T follicular helper cell (primary cell): Measurements from ENCODE around the gene PIK3IP1.

ENCODE experiments used
- DNase-seq: peaks from one replicate; pipeline ENCODE4 v3.0.0-alpha.2; 2020; ENCODE audit warnings: low read depth

The PIK3IP1 gene

DNA sequence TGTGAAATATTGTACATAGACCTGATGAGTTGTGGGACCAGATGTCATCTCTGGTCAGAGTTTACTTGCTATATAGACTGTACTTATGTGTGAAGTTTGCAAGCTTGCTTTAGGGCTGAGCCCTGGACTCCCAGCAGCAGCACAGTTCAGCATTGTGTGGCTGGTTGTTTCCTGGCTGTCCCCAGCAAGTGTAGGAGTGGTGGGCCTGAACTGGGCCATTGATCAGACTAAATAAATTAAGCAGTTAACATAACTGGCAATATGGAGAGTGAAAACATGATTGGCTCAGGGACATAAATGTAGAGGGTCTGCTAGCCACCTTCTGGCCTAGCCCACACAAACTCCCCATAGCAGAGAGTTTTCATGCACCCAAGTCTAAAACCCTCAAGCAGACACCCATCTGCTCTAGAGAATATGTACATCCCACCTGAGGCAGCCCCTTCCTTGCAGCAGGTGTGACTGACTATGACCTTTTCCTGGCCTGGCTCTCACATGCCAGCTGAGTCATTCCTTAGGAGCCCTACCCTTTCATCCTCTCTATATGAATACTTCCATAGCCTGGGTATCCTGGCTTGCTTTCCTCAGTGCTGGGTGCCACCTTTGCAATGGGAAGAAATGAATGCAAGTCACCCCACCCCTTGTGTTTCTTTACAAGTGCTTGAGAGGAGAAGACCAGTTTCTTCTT, 12.3 kb downstream of the PIK3IP1 start:
- no peak for DNase-seq

DNA sequence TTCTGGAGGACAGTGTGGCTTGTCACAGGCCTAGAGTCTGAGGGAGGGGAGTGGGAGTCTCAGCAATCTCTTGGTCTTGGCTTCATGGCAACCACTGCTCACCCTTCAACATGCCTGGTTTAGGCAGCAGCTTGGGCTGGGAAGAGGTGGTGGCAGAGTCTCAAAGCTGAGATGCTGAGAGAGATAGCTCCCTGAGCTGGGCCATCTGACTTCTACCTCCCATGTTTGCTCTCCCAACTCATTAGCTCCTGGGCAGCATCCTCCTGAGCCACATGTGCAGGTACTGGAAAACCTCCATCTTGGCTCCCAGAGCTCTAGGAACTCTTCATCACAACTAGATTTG, 13.0 kb downstream of the PIK3IP1 start:
- no peak for DNase-seq

DNA sequence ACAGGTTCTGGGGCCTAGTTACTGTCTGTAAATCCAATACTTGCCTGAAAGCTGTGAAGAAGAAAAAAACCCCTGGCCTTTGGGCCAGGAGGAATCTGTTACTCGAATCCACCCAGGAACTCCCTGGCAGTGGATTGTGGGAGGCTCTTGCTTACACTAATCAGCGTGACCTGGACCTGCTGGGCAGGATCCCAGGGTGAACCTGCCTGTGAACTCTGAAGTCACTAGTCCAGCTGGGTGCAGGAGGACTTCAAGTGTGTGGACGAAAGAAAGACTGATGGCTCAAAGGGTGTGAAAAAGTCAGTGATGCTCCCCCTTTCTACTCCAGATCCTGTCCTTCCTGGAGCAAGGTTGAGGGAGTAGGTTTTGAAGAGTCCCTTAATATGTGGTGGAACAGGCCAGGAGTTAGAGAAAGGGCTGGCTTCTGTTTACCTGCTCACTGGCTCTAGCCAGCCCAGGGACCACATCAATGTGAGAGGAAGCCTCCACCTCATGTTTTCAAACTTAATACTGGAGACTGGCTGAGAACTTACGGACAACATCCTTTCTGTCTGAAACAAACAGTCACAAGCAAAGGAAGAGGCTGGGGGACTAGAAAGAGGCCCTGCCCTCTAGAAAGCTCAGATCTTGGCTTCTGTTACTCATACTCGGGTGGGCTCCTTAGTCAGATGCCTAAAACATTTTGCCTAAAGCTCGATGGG, 13.5 kb downstream of the PIK3IP1 start:
- peak; percentile 34 for DNase-seq

DNA sequence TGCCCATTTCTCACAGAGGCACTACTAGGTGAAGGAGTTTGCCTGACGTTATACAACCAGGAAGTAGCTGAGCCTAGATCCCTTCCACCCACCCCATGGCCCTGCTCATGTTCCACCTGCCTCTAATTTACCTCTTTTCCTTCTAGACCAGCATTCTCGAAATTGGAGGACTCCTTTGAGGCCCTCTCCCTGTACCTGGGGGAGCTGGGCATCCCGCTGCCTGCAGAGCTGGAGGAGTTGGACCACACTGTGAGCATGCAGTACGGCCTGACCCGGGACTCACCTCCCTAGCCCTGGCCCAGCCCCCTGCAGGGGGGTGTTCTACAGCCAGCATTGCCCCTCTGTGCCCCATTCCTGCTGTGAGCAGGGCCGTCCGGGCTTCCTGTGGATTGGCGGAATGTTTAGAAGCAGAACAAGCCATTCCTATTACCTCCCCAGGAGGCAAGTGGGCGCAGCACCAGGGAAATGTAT, 14.1 kb downstream of the PIK3IP1 start:
- DNase-seq: no peak

DNA sequence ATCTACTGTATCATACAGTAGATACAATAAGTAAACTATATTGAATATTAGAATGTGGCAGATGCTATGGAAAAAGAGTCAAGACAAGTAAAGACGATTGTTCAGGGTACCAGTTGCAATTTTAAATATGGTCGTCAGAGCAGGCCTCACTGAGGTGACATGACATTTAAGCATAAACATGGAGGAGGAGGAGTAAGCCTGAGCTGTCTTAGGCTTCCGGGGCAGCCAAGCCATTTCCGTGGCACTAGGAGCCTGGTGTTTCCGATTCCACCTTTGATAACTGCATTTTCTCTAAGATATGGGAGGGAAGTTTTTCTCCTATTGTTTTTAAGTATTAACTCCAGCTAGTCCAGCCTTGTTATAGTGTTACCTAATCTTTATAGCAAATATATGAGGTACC, 14.5 kb downstream of the PIK3IP1 start:
- DNase-seq: no peak

DNA sequence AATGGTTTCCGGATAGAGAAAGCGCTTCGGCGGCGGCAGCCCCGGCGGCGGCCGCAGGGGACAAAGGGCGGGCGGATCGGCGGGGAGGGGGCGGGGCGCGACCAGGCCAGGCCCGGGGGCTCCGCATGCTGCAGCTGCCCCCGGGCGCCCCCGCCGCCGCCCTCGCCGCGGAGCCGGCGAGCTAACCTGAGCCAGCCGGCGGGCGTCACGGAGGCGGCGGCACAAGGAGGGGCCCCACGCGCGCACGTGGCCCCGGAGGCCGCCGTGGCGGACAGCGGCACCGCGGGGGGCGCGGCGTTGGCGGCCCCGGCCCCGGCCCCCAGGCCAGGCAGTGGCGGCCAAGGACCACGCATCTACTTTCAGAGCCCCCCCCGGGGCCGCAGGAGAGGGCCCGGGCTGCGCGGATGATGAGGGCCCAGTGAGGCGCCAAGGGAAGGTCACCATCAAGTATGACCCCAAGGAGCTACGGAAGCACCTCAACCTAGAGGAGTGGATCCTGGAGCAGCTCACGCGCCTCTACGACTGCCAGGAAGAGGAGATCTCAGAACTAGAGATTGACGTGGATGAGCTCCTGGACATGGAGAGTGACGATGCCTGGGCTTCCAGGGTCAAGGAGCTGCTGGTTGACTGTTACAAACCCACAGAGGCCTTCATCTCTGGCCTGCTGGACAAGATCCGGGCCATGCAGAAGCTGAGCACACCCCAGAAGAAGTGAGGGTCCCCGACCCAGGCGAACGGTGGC, 15.7 kb downstream of the PIK3IP1 start:
- DNase-seq: no peak

DNA sequence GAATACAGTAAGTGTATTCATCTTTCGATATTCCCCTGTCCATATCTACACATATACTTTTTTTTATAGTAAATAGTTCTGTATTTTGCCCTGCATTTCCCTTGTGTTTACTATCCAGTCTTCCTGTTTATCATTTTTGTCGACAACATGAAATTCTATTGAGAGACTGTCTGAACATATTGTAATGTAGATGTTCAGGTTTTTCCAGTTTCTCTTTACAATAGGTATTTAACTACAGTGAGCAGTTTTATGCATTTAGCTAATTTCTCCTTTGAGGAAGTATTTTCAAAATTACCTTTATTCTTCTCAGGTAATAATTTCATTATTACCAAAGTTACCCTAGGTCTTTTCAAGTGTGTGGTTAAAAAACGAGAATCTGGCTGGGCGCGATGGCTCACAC, 16.7 kb downstream of the PIK3IP1 start:
- no peak for DNase-seq

DNA sequence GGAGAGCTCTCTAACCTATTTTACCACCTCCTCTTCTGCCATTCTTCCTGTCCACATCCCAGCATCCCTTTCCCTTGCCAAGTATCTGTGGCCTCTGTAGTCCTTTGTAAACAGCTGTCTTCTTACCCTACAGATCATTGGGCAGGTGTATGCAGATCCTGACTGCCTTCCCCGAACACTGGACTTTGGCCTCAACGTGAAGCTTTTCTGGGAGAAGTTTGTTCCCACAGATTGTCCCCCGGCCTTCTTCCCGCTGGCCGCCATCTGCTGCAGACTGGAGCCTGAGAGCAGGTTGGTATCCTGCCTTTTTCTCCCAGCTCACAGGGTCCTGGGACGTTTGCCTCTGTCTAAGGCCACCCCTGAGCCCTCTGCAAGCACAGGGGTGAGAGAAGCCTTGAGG, 17.3 kb downstream of the PIK3IP1 start:
- DNase-seq: no peak

DNA sequence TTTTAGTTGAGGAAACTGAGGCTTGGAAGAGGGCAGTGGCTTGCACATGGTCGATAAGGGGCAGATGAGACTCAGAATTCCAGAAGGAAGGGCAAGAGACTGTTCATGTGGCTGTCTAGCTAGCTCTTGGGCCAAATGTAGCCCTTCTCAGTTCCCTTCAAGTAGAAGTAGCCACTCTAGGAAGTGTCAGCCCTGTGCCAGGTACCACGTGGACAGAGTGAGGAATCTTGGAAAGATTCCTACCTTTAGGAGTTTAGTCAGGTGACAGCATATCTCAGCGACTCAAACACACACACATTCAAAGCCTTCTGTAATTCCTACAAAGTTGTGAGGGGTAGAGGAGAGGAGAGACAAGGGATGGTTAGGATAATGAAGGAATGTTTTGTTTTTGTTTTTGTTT, 18.3 kb downstream of the PIK3IP1 start:
- no peak for DNase-seq

DNA sequence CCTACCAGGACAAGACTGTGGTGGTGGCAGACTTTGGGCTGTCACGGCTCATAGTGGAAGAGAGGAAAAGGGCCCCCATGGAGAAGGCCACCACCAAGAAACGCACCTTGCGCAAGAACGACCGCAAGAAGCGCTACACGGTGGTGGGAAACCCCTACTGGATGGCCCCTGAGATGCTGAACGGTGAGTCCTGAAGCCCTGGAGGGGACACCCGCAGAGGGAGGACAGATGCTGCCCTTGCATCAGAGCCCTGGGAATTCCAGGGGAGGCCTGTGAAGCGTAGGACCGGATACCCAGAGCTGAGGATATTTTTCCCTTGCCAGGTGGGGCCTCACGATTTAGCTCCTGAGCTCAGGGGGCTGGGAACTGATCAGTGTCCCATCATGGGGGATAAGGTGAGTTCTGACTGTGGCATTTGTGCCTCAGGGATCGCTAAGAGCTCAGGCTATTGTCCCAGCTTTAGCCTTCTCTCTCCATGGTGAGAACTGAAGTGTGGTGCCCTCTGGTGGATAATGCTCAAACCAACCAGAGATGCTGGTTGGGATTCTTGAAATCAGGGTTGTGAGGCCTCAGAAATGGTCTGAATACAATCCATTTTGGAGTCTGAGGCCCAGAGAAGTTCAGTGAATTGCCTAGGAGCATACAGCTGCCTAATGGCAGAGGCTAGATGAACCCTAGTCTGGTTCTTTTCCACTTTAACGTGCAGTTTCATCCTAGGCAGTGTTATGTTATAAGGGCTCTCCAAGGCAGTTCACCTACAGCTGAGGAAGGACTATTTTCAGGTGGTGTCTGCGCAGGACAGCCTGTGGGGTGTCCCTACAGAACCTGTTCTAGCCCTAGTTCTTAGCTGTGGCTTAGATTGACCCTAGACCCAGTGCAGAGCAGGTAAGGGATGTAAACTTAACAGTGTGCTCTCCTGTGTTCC, 19.5 kb downstream of the PIK3IP1 start:
- DNase-seq: peak; percentile 37

DNA sequence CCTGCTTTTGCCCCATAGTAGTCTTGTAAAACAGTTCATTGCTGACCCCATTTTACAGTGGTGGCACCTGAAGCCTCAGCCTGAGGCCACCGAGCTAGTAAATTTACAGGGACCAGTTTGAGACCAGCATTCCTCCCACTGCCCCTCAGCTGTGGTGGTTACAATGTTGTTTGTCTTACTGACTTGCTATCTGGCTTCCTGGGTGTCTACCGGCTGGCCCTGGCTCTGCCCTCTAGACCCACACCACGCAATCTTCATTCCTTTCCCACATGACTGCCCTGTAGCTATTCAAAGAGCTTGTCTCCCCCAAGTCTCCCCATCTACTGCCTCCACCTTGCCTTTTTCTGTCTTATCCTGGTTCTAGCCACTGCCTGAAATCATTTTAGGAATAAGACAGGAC, 20.8 kb downstream of the PIK3IP1 start:
- no peak for DNase-seq

DNA sequence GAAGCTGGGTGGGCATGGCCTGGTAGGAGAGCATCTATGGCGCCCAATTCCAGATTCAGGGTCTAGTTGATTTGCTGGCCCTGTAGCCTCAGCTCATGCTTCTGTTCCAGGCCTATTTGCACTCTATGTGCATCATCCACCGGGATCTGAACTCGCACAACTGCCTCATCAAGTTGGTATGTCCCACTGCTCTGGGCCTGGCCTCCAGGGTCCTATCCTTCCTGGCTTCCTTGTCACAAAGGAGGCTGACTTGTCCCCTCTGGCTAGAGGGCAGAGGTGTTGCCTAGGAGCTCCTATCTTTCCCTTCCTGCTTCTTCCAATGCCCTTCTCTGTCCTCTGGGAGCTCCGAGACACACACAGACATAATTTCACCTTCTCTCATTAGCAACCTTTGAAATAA, 21.3 kb downstream of the PIK3IP1 start:
- DNase-seq: no peak

DNA sequence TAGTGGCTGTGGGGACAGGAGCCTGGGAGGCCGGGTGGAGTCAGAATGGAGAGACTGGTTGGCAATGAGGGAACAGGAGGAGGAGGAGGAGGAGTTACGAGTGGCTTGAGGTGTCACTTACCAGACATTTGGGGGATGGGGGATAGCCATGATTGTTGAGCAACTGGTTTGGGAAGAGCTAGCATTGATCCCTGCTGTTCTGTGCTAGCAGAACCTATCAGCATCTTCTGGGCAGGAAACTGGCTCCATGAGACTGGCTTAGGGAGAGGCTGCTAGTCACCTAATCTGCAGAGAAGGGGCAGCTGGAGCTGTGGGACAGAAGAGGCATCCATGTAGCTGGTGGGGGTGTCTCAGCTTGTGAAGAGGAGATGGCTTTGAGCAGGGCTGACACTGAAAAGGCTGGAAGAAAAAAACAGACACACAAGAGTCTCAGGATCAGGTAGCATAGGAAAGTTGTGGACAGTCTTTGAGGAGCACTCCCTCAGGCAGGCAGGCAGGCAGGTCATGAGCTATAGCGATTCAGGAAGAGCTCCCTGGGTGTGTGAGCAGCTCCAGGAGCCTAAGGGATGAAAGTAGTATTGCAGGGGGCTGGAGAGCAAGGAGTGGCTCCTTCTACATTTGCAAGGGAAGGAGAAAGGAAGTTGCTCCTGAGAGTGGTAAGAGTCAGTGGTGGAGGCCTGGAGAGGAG, 22.3 kb downstream of the PIK3IP1 start:
- no peak for DNase-seq

DNA sequence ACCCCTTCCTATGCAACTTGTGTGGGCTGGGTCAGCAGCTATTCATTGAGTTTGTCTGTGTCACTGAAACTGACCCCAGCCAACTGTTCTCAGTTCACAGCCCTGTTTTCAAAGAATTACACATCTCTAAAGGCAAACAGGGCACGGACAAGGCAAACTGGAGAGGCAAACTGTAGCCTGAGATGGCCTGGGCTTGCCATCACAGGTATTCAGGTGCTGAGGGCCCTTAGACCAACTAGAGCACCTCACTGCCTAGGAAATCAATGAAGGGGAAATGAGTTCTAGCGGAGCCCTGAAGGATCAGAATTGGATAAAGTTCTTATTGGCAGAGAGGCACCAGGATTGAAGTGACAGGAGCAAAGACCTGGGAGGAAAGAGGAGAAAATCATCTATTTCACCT, 24.0 kb downstream of the PIK3IP1 start:
- no peak for DNase-seq

DNA sequence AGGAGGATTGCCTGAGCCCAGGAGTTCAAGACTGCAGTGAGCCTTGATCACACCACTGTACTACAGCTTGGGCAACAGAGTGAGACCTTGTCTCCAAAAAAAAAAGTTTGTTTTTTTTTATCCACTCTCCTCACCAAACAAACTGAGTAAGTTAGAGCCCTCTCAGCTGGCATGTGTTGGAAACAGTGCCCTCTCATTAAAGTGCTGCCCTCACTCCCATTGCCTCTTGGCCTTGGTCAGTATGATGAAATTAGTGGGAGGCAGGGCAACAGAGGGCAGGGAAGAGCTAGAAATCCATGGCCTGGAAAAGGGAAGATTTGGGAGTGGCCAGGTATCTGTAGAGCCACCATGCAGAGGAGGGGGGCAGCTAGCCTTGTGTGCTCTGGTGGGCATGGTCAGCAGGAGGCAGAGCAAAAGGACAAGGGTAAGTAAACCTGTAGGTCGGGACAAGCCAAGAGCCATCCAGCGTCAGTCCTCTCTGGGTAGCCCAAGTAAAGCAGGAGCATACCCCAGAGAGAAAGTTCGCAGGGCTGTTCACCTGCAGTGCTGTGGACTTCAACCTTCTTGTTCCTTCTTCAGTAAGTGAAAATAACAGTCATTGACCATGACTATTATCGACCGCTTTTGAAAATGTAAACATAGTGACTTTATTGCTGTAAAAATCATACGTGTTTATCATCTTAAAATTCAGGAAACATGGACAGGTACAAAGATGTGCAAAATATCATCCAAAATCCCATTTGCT, 28.2 kb downstream of the PIK3IP1 start:
- DNase-seq: no peak

DNA sequence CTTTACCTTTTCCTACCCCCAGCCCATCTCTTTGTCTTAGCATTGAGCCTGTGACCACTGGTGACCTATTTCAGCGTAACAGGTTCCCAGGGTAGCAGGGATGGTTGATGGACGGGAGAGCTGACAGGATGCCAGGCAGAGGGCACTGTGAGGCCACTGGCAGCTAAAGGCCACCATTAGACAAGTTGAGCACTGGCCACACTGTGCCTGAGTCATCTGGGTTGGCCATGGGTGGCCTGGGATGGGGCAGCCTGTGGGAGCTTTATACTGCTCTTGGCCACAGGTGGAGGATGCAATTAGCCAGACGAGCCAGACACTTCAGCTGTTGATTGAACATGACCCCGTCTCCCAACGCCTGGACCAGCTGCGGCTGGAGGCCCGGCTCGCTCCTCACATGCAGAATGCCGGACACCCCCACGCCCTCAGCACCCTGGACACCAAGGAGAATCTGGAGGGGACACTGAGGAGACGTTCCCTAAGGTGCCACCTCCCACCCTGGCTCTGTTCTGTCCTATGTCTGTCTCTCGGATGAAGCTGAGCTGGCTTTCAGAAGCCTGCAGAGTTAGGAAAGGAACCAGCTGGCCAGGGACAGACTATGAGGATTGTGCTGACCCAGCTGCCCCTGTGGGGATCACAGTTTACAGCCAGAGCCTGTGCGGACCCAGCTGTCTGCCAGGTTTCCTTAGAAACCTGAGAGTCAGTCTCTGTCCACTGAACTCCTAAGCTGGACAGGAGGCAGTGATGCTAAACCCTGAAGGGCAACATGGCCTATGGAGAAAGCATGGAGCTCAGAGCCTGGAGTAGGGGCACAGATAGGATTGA, 29.8 kb downstream of the PIK3IP1 start:
- no peak for DNase-seq

DNA sequence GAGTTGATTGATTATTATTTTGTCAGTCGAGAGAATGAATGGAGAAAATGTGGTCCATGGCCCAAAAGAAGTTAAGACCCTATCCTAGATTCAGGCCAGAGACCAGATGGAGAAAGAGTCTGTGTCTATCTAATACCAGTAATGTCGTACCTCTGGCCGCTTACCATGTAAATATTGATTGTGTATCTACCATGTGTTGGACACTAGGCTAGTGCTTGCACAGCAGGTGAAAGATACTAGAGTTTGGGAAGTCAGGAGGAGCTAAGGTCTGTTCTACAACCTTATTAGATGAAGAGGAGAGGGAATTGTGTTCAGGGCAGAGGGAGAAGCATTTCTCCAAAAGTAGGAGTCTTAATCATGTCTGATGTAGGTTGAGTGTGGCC, 31.8 kb downstream of the PIK3IP1 start:
- DNase-seq: no peak

DNA sequence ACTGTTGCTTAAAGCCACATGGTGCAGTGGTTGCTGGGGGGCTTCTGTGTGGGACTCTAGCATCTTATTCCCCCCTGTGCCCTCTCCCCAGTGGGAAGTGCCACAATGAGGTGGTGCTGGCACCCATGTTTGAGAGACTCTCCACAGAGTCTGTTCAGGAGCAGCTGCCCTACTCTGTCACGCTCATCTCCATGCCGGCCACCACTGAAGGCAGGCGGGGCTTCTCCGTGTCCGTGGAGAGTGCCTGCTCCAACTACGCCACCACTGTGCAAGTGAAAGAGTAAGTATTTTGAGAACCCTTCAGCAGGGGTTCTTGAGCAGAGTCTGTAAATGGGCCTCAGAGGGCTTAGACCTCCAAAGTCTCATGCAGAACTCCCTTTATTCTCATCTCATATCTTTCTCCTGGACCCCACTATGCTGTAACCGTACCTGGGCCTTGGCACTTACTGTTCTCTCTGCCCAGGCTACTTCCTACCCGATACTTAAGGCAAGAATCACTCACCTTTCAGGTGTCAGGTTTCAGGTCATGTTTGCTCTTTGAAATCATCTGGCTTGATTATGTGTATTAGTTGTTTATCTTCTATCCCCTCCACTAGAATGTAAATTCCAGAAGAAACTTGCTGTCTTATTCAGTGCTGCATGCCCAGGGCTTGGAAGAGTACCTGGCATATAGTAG, 32.4 kb downstream of the PIK3IP1 start:
- no peak for DNase-seq

DNA sequence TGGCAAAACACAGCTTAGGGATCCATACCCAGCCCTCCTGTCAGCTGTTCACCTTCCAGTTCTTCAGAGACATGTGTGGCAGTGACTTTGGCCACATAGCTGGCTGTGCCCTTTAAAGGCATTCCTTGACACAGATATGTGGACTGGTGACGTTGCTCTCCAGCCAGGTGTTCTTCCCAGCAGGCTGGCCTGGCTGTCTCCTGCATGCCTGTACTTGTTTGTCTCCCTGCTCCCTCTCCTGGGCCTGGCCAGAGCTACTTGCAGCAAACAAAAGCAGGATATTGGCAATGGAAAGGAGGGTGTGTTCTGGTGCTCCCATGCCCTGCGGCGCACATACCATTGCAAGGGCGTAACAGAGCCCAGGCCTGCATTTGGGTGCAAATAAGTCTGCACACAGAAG, 38.3 kb downstream of the PIK3IP1 start:
- DNase-seq: no peak
